Measurements from ENCODE around the gene DOCK3.
"Not testable (repeated sequence)": the region's sequence is repeated elsewhere in the genome, so short reads cannot be mapped to it uniquely, and the experiment has no call there.

Gene DOCK3

DNA sequence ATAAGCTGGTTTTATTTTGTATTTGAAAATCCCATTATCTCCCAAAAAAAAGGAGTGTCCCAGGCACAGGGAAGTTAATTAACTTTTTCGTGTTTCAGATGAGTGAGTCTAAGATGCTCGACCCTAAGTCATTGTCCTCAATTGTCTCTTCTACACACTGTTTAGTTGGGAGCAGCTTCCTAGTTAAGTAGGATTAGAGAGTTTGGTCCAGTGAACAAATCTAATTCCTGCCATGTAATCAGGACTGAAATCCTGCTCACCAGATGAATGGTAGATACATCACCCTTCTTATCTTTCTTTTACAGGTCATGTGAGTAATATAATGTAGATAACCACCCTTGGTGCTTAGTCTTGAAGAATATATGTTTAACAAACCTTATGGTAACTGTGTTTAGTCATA, 481.4 kb downstream of the DOCK3 start:
- no peak overlapping the region for H3K27ac ChIP-seq (ENCODE audit: low read depth, low read length)
- H2BK5ac ChIP-seq (ENCODE audit: low read length), result no peak overlapping the region
- no peak overlapping the region for H3K23ac ChIP-seq (ENCODE audit: low read length)
- H3K56ac ChIP-seq (ENCODE audit: low read length), result no peak overlapping the region
- H3K18ac ChIP-seq (ENCODE audit: low read length), result no peak overlapping the region
- H4K8ac ChIP-seq (ENCODE audit: low read depth, low read length), result no peak overlapping the region
- no peaks in the 10 kb centered on the region for H3K36me3 ChIP-seq (ENCODE audit: control insufficient read depth, insufficient read depth, low read length)
- H3K4me2 ChIP-seq (ENCODE audit: low read length), result no peak overlapping the region
- H3K4me3 ChIP-seq (ENCODE audit: low read length), result no peak overlapping the region
- DNase-seq, result no peak
- H3K9ac ChIP-seq (ENCODE audit: low read length), result no peak overlapping the region
- no peak overlapping the region for H4K5ac ChIP-seq (ENCODE audit: low read length)
- WGBS (ENCODE audit: extremely low coverage, insufficient coverage, low lambda C conversion rate), result no CpG with 5 or more reads among the region's 2 CpGs
- no peaks in the 10 kb centered on the region for H3K27me3 ChIP-seq (ENCODE audit: insufficient read depth, low read length, poor library complexity)
- no peaks in the 10 kb centered on the region for H3K79me2 ChIP-seq (ENCODE audit: control insufficient read depth, insufficient read depth, low read length)
- no peak overlapping the region for H2BK15ac ChIP-seq (replicated peaks; ENCODE audit: low read depth)
- no peaks in the 10 kb centered on the region for H3K79me1 ChIP-seq (ENCODE audit: low read length)
- H2BK120ac ChIP-seq (ENCODE audit: low read depth, low read length), result no peak overlapping the region
- H3K4me1 ChIP-seq (ENCODE audit: control insufficient read depth, low read depth, low read length), result no peaks in the 10 kb centered on the region
- H3K4ac ChIP-seq (ENCODE audit: low read depth, low read length), result no peak overlapping the region
- no peak overlapping the region for H2AK5ac ChIP-seq (ENCODE audit: low read length)

DNA sequence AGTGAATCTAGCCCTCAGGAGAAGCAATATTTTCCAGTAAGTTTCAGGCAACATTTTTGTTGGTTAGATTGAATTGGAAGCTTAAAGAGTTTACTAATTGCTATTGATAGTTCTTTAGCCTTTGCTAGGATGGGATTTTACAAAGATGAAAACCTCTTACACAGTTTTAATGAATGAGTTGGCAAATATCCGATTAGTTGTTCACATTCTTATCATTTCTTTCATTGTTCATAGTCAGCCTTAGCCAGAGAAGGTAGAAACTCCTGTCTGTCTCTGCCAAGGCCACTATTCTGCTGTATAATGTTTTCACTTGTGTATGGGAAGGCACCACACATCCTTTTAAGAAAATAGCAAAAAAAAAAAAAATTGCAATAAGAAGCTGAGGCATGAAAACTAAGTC, 488.3 kb downstream of the DOCK3 start:
- H3K18ac ChIP-seq (ENCODE audit: low read length), result no peak overlapping the region
- no peak for DNase-seq
- no peaks in the 10 kb centered on the region for H3K4me1 ChIP-seq (ENCODE audit: control insufficient read depth, low read depth, low read length)
- no peak overlapping the region for H4K8ac ChIP-seq (ENCODE audit: low read depth, low read length)
- H3K27ac ChIP-seq (ENCODE audit: low read depth, low read length), result no peak overlapping the region
- no peak overlapping the region for H3K9ac ChIP-seq (ENCODE audit: low read length)
- no peak overlapping the region for H3K56ac ChIP-seq (ENCODE audit: low read length)
- H3K79me2 ChIP-seq (ENCODE audit: control insufficient read depth, insufficient read depth, low read length), result no peaks in the 10 kb centered on the region
- H2BK15ac ChIP-seq (replicated peaks; ENCODE audit: low read depth), result no peak overlapping the region
- H3K23ac ChIP-seq (ENCODE audit: low read length), result no peak overlapping the region
- no peak overlapping the region for H4K5ac ChIP-seq (ENCODE audit: low read length)
- H3K79me1 ChIP-seq (ENCODE audit: low read length), result no peaks in the 10 kb centered on the region
- WGBS (ENCODE audit: extremely low coverage, insufficient coverage, low lambda C conversion rate), result no CpG with 5 or more reads among the region's 1 CpG
- H3K4me3 ChIP-seq (ENCODE audit: low read length), result no peak overlapping the region
- no peak overlapping the region for H2BK5ac ChIP-seq (ENCODE audit: low read length)
- no peaks in the 10 kb centered on the region for H3K36me3 ChIP-seq (ENCODE audit: control insufficient read depth, insufficient read depth, low read length)
- no peak overlapping the region for H3K4ac ChIP-seq (ENCODE audit: low read depth, low read length)
- H3K4me2 ChIP-seq (ENCODE audit: low read length), result no peak overlapping the region
- H2BK120ac ChIP-seq (ENCODE audit: low read depth, low read length), result no peak overlapping the region
- no peaks in the 10 kb centered on the region for H3K27me3 ChIP-seq (ENCODE audit: insufficient read depth, low read length, poor library complexity)
- H2AK5ac ChIP-seq (ENCODE audit: low read length), result no peak overlapping the region

DNA sequence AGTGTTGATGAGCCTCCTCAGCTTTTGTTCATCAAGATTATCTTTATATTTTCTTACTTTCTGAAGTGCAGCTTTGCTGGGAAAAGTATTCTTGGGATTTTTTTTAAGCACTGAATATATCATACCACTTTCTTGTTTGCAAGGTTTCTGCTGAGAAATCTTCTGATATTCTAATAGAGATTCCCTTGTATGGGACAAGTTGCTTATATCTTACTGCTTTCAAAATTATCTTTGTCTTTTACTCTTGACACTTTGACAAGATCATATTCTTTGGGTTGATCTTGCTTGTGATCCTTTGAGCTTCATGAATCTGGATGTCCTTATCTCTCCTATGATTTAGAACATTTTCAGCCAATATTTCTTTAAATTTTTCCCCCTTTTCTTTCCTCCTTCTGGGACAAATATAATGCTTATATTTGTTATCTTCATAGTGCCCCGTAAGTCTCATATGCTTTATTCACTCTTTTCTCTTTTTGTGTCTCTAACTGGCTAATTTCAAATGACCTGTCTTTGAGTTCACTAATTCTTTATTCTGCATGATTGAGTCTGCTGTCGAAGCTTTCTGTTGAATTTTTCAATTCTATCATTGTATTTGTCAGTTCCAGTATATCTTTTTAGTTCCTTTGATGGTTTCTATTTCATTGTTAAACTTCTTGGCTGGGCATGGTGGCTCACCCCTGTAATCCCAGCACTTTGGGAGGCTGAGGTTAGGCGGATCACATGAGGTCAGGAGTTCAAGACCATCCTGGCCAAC, 499.0 kb downstream of the DOCK3 start:
- H3K4ac ChIP-seq (ENCODE audit: low read depth, low read length), result no peak overlapping the region
- no peak overlapping the region for H2BK5ac ChIP-seq (ENCODE audit: low read length)
- H3K79me1 ChIP-seq (ENCODE audit: low read length), result no peaks in the 10 kb centered on the region
- no peaks in the 10 kb centered on the region for H3K36me3 ChIP-seq (ENCODE audit: control insufficient read depth, insufficient read depth, low read length)
- no peak overlapping the region for H3K4me3 ChIP-seq (ENCODE audit: low read length)
- no peak overlapping the region for H3K56ac ChIP-seq (ENCODE audit: low read length)
- H2BK120ac ChIP-seq (ENCODE audit: low read depth, low read length), result no peak overlapping the region
- no peaks in the 10 kb centered on the region for H3K27me3 ChIP-seq (ENCODE audit: insufficient read depth, low read length, poor library complexity)
- H2AK5ac ChIP-seq (ENCODE audit: low read length), result no peak overlapping the region
- no peak overlapping the region for H3K9ac ChIP-seq (ENCODE audit: low read length)
- no peak overlapping the region for H4K8ac ChIP-seq (ENCODE audit: low read depth, low read length)
- no peaks in the 10 kb centered on the region for H3K79me2 ChIP-seq (ENCODE audit: control insufficient read depth, insufficient read depth, low read length)
- no peak overlapping the region for H3K23ac ChIP-seq (ENCODE audit: low read length)
- no peak for DNase-seq
- H2BK15ac ChIP-seq (replicated peaks; ENCODE audit: low read depth), result no peak overlapping the region
- H3K27ac ChIP-seq (ENCODE audit: low read depth, low read length), result no peak overlapping the region
- no peak overlapping the region for H3K4me2 ChIP-seq (ENCODE audit: low read length)
- no CpG with 5 or more reads among the region's 3 CpGs for WGBS (ENCODE audit: extremely low coverage, insufficient coverage, low lambda C conversion rate)
- no peak overlapping the region for H4K5ac ChIP-seq (ENCODE audit: low read length)
- H3K18ac ChIP-seq (ENCODE audit: low read length), result no peak overlapping the region
- H3K4me1 ChIP-seq (ENCODE audit: control insufficient read depth, low read depth, low read length), result no peaks in the 10 kb centered on the region

DNA sequence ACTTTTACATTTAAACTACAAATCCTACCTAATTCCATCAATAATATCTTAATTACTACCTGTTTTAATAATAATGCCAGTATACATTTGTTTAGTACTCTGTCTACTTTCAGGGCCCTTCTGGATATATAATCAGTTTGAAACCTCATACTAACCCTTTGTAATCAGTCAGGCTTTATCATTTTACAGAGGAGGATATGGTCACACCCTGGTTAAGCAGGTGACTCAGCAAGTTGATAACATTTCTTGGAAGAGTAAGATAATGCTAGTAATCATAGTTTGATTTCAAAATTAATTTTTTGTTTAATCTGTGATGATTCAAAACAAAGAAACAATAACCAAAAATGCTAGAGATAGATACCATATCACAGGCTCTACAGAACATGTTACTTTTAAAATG, 502.2 kb downstream of the DOCK3 start:
- H3K18ac ChIP-seq (ENCODE audit: low read length), result no peak overlapping the region
- no peaks in the 10 kb centered on the region for H3K36me3 ChIP-seq (ENCODE audit: control insufficient read depth, insufficient read depth, low read length)
- no peak overlapping the region for H4K8ac ChIP-seq (ENCODE audit: low read depth, low read length)
- H2BK5ac ChIP-seq (ENCODE audit: low read length), result no peak overlapping the region
- H3K79me2 ChIP-seq (ENCODE audit: control insufficient read depth, insufficient read depth, low read length), result no peaks in the 10 kb centered on the region
- no peaks in the 10 kb centered on the region for H3K4me1 ChIP-seq (ENCODE audit: control insufficient read depth, low read depth, low read length)
- no peak overlapping the region for H3K4me3 ChIP-seq (ENCODE audit: low read length)
- H3K4me2 ChIP-seq (ENCODE audit: low read length), result no peak overlapping the region
- no peaks in the 10 kb centered on the region for H3K27me3 ChIP-seq (ENCODE audit: insufficient read depth, low read length, poor library complexity)
- H3K9ac ChIP-seq (ENCODE audit: low read length), result no peak overlapping the region
- no peak overlapping the region for H3K56ac ChIP-seq (ENCODE audit: low read length)
- no peak overlapping the region for H2BK15ac ChIP-seq (replicated peaks; ENCODE audit: low read depth)
- H3K79me1 ChIP-seq (ENCODE audit: low read length), result no peaks in the 10 kb centered on the region
- no peak overlapping the region for H4K5ac ChIP-seq (ENCODE audit: low read length)
- H3K27ac ChIP-seq (ENCODE audit: low read depth, low read length), result no peak overlapping the region
- DNase-seq, result no peak
- H3K23ac ChIP-seq (ENCODE audit: low read length), result no peak overlapping the region
- H3K4ac ChIP-seq (ENCODE audit: low read depth, low read length), result no peak overlapping the region
- no peak overlapping the region for H2AK5ac ChIP-seq (ENCODE audit: low read length)
- H2BK120ac ChIP-seq (ENCODE audit: low read depth, low read length), result no peak overlapping the region

DNA sequence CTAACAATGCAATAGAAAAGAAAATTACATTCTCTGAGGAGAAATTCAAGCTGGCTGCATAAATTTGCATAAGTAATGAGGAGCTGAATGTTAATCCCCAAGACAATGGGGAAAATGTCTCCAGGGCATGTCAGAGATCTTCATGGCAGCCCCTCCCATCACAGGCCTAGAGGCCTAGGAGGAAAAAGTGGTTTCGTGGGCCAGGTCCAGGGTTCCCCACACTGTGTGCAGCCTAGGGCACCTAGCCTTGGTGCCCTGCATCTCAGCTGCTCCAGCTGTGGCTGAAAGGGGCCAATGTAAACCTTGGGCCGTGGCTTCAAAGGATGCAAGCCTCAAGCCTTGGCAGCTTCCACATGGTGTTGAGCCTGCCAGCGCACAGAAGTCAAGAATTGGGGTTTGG, 511.7 kb downstream of the DOCK3 start:
- H3K4me1 ChIP-seq (ENCODE audit: control insufficient read depth, low read depth, low read length); H3K27ac ChIP-seq (ENCODE audit: low read depth, low read length); H3K79me1 ChIP-seq (ENCODE audit: low read length); H3K4me2 ChIP-seq (ENCODE audit: low read length); H3K27me3 ChIP-seq (ENCODE audit: insufficient read depth, low read length, poor library complexity); H4K5ac ChIP-seq (ENCODE audit: low read length); H2BK5ac ChIP-seq (ENCODE audit: low read length); H4K8ac ChIP-seq (ENCODE audit: low read depth, low read length); H2AK5ac ChIP-seq (ENCODE audit: low read length); H3K9ac ChIP-seq (ENCODE audit: low read length); H3K56ac ChIP-seq (ENCODE audit: low read length); H3K79me2 ChIP-seq (ENCODE audit: control insufficient read depth, insufficient read depth, low read length); H3K36me3 ChIP-seq (ENCODE audit: control insufficient read depth, insufficient read depth, low read length); H2BK15ac ChIP-seq (replicated peaks; ENCODE audit: low read depth); H3K4me3 ChIP-seq (ENCODE audit: low read length); H3K18ac ChIP-seq (ENCODE audit: low read length); DNase-seq; H3K23ac ChIP-seq (ENCODE audit: low read length); H3K4ac ChIP-seq (ENCODE audit: low read depth, low read length); H2BK120ac ChIP-seq (ENCODE audit: low read depth, low read length): not testable (repeated sequence)
- WGBS (ENCODE audit: extremely low coverage, insufficient coverage, low lambda C conversion rate), result no CpG with 5 or more reads among the region's 3 CpGs

DNA sequence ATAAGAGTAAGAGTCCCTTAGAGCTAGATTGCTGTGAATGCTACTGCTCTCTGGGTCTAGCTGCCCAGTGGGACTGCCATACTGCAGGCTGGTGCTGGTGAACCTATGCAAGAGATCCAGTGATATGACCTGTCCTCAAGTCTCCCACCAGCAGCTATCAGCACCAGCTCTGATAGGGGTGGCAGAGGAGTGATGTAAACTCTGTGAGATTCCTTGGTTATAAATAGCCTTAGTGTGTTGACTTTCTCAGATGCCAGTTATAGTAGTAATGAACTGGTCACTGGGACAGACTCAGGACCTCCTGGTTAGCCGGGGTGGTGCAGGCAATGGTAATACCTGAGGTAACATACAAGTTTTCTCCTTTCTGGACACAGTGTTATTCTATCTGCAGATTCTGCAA, 515.5 kb downstream of the DOCK3 start:
- H3K23ac ChIP-seq (ENCODE audit: low read length), result no peak overlapping the region
- no peak overlapping the region for H3K4ac ChIP-seq (ENCODE audit: low read depth, low read length)
- H3K18ac ChIP-seq (ENCODE audit: low read length), result no peak overlapping the region
- H3K56ac ChIP-seq (ENCODE audit: low read length), result no peak overlapping the region
- H3K27ac ChIP-seq (ENCODE audit: low read depth, low read length), result no peak overlapping the region
- H3K79me1 ChIP-seq (ENCODE audit: low read length), result no peaks in the 10 kb centered on the region
- no peak for DNase-seq
- no peak overlapping the region for H4K5ac ChIP-seq (ENCODE audit: low read length)
- H3K4me2 ChIP-seq (ENCODE audit: low read length), result no peak overlapping the region
- H3K9ac ChIP-seq (ENCODE audit: low read length), result no peak overlapping the region
- H3K36me3 ChIP-seq (ENCODE audit: control insufficient read depth, insufficient read depth, low read length), result no peaks in the 10 kb centered on the region
- no peak overlapping the region for H4K8ac ChIP-seq (ENCODE audit: low read depth, low read length)
- no peak overlapping the region for H2BK5ac ChIP-seq (ENCODE audit: low read length)
- H2BK15ac ChIP-seq (replicated peaks; ENCODE audit: low read depth), result no peak overlapping the region
- no peaks in the 10 kb centered on the region for H3K79me2 ChIP-seq (ENCODE audit: control insufficient read depth, insufficient read depth, low read length)
- no peak overlapping the region for H3K4me3 ChIP-seq (ENCODE audit: low read length)
- no peaks in the 10 kb centered on the region for H3K4me1 ChIP-seq (ENCODE audit: control insufficient read depth, low read depth, low read length)
- whole genome bisulfite sequencing (ENCODE audit: extremely low coverage, insufficient coverage, low lambda C conversion rate), result no CpG with 5 or more reads among the region's 1 CpG
- H3K27me3 ChIP-seq (ENCODE audit: insufficient read depth, low read length, poor library complexity), result no peaks in the 10 kb centered on the region
- no peak overlapping the region for H2BK120ac ChIP-seq (ENCODE audit: low read depth, low read length)
- no peak overlapping the region for H2AK5ac ChIP-seq (ENCODE audit: low read length)

All from mesendoderm (in vitro differentiated cells).